ENCODE data around the gene FOXN3.

- no peak for TF ChIP-seq ATF7 (IDR thresholded peaks at IDR 0.05; ENCODE audit: low read depth)
- no peak for TF ChIP-seq KAT2A (conservative IDR thresholded peaks at IDR 0.05; ENCODE audit: control insufficient read depth, low read depth, low read length)
- no peak for TF ChIP-seq CEBPB (IDR thresholded peaks at IDR 0.05; ENCODE audit: borderline replicate concordance in 1 of 2, low read depth in 2 of 2, low read length in 2 of 2)
- TF ChIP-seq SIN3A (IDR thresholded peaks at IDR 0.05; ENCODE audit: low read depth, low read length): no peak
- TF ChIP-seq CTCF (IDR thresholded peaks at IDR 0.05 in 2 of 3, conservative IDR thresholded peaks at IDR 0.05 in 1 of 3; ENCODE audit: control insufficient read depth in 2 of 3, extremely low read depth in 1 of 3, insufficient read depth in 1 of 3, low read depth in 3 of 3, low read length in 3 of 3): no peak
- TF ChIP-seq EED (IDR thresholded peaks at IDR 0.05; ENCODE audit: low read depth): no peak
- no peak for TF ChIP-seq BHLHE40 (IDR thresholded peaks at IDR 0.05; ENCODE audit: borderline replicate concordance in 1 of 2, low read depth in 2 of 2, low read length in 1 of 2)
- TF ChIP-seq NFYA (IDR thresholded peaks at IDR 0.05; ENCODE audit: borderline replicate concordance, low read depth, low read length): no peak
- TF ChIP-seq PML (IDR thresholded peaks at IDR 0.05; ENCODE audit: low read length): no peak
- TF ChIP-seq POLR2AphosphoS5 (IDR thresholded peaks at IDR 0.05; ENCODE audit: low read length): no peak
- TF ChIP-seq REST (IDR thresholded peaks at IDR 0.05; ENCODE audit: low read depth, low read length): no peak
- no peak for TF ChIP-seq USF1 (IDR thresholded peaks at IDR 0.05; ENCODE audit: borderline replicate concordance, extremely low read length, insufficient read depth, low read depth, low read length)
Measured at GRCh38 chr14:89125216-89125615, 291.8 kb downstream of the FOXN3 start.
